Measurements from ENCODE around the gene PLEKHB1. TPM values are rescaled to one million over a fixed set of nuclear protein-coding genes. Genes with fewer than 3 reads are reported as not detected.

The PLEKHB1 gene
- total RNA-seq, 1 experiment from 2014 or later, result 6.6 TPM

GRCh38 chr11:73680687-73681086 lies 34.3 kb downstream of the PLEKHB1 start:
- POLR2A ChIA-PET, result no interaction called here
- H3K27ac ChIP-seq (ENCODE audit: low read length), result no peak overlapping the region

GRCh38 chr11:73693899-73694525 lies 47.6 kb downstream of the PLEKHB1 start:
- no peaks in the 10 kb centered on the region for H3K4me1 ChIP-seq (ENCODE audit: control insufficient read depth, insufficient read depth, low read length)
- CTCF ChIA-PET, result interaction anchor here (0.6 to 0.7 kb wide), 3 partner anchors 41 to 345 kb away, joined by 4 to 7 read pairs (median 5); no protein-coding TSS in a partner anchor
- H3K36me3 ChIP-seq (ENCODE audit: control insufficient read depth, insufficient read depth, low read length), result no peaks in the 10 kb centered on the region
- H3K9me3 ChIP-seq (ENCODE audit: control insufficient read depth, insufficient read depth, low read depth, low read length), result no peaks in the 10 kb centered on the region
- TF ChIP-seq SIN3A (IDR thresholded peaks at IDR 0.05; ENCODE audit: borderline replicate concordance, insufficient read depth, low read depth, low read length) (no peak), TCF7L2 (IDR thresholded peaks at IDR 0.05; ENCODE audit: low read depth, low read length) (no peak), POLR2AphosphoS5 (IDR thresholded peaks at IDR 0.05; ENCODE audit: low read depth, low read length) (no peak)
- TF ChIP-seq, protein P1, sequence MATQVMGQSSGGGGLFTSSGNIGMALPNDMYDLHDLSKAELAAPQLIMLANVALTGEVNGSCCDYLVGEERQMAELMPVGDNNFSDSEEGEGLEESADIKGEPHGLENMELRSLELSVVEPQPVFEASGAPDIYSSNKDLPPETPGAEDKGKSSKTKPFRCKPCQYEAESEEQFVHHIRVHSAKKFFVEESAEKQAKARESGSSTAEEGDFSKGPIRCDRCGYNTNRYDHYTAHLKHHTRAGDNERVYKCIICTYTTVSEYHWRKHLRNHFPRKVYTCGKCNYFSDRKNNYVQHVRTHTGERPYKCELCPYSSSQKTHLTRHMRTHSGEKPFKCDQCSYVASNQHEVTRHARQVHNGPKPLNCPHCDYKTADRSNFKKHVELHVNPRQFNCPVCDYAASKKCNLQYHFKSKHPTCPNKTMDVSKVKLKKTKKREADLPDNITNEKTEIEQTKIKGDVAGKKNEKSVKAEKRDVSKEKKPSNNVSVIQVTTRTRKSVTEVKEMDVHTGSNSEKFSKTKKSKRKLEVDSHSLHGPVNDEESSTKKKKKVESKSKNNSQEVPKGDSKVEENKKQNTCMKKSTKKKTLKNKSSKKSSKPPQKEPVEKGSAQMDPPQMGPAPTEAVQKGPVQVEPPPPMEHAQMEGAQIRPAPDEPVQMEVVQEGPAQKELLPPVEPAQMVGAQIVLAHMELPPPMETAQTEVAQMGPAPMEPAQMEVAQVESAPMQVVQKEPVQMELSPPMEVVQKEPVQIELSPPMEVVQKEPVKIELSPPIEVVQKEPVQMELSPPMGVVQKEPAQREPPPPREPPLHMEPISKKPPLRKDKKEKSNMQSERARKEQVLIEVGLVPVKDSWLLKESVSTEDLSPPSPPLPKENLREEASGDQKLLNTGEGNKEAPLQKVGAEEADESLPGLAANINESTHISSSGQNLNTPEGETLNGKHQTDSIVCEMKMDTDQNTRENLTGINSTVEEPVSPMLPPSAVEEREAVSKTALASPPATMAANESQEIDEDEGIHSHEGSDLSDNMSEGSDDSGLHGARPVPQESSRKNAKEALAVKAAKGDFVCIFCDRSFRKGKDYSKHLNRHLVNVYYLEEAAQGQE (IDR thresholded peaks at IDR 0.05; ENCODE audit: insufficient read depth in 1 of 2, low read depth in 2 of 2, low read length in 1 of 2), result no peak
- TF ChIP-seq, protein P2, sequence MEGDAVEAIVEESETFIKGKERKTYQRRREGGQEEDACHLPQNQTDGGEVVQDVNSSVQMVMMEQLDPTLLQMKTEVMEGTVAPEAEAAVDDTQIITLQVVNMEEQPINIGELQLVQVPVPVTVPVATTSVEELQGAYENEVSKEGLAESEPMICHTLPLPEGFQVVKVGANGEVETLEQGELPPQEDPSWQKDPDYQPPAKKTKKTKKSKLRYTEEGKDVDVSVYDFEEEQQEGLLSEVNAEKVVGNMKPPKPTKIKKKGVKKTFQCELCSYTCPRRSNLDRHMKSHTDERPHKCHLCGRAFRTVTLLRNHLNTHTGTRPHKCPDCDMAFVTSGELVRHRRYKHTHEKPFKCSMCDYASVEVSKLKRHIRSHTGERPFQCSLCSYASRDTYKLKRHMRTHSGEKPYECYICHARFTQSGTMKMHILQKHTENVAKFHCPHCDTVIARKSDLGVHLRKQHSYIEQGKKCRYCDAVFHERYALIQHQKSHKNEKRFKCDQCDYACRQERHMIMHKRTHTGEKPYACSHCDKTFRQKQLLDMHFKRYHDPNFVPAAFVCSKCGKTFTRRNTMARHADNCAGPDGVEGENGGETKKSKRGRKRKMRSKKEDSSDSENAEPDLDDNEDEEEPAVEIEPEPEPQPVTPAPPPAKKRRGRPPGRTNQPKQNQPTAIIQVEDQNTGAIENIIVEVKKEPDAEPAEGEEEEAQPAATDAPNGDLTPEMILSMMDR (IDR thresholded peaks at IDR 0.05), result no peak
- H3K27me3 ChIP-seq (ENCODE audit: control insufficient read depth, insufficient read depth, low read length), result no peaks in the 10 kb centered on the region
- DNase-seq (ENCODE audit: low read depth, low spot score), result no peak
- no peak for ATAC-seq
- H3K4me3 ChIP-seq (ENCODE audit: low read depth in 2 of 2, low read length in 2 of 2), result no peak overlapping the region
- POLR2A ChIA-PET, result interaction anchor here (0.6 to 0.7 kb wide), 4 partner anchors 14 to 393 kb away, joined by 3 to 7 read pairs (median 3); no protein-coding TSS in a partner anchor
- intact Hi-C loops (cut with micrococcal nuclease; ENCODE audit: unreplicated experiment), result no loop called here
- no peak overlapping the region for H3K27ac ChIP-seq (ENCODE audit: low read length)
- no TSS peak for BruUV-seq (replicated peaks)
- in situ Hi-C loops (cut with HindIII; ENCODE audit: low pct_unique_long_range_greater_than_20kb, low sequenced_read_pairs), result no loop called here

More at GRCh38 chr11:73680687-73681086, 34.3 kb downstream of the PLEKHB1 start:
- Histone ChIP-seq H3K4me3 (ENCODE audit: low read depth in 2 of 2, low read length in 2 of 2) (no peak overlapping the region), H3K9me3 (ENCODE audit: control insufficient read depth, insufficient read depth, low read depth, low read length) (no peaks in the 10 kb centered on the region), H3K4me1 (ENCODE audit: control insufficient read depth, insufficient read depth, low read length) (no peaks in the 10 kb centered on the region), H3K27me3 (ENCODE audit: control insufficient read depth, insufficient read depth, low read length) (no peaks in the 10 kb centered on the region), H3K36me3 (ENCODE audit: control insufficient read depth, insufficient read depth, low read length) (no peaks in the 10 kb centered on the region)
- in situ Hi-C loops (cut with HindIII; ENCODE audit: low pct_unique_long_range_greater_than_20kb, low sequenced_read_pairs) (no loop called here), intact Hi-C loops (cut with micrococcal nuclease; ENCODE audit: unreplicated experiment) (no loop called here)
- DNase-seq (ENCODE audit: low read depth, low spot score) (no peak), ATAC-seq (no peak)
- TF ChIP-seq, protein P1 (IDR thresholded peaks at IDR 0.05; ENCODE audit: insufficient read depth in 1 of 2, low read depth in 2 of 2, low read length in 1 of 2), result no peak
- TF ChIP-seq POLR2AphosphoS5 (IDR thresholded peaks at IDR 0.05; ENCODE audit: low read depth, low read length), result no peak
- TF ChIP-seq TCF7L2 (IDR thresholded peaks at IDR 0.05; ENCODE audit: low read depth, low read length), result no peak
- TF ChIP-seq, protein P2 (IDR thresholded peaks at IDR 0.05), result no peak
- TF ChIP-seq SIN3A (IDR thresholded peaks at IDR 0.05; ENCODE audit: borderline replicate concordance, insufficient read depth, low read depth, low read length), result no peak
- BruUV-seq (replicated peaks), result no TSS peak
- CTCF ChIA-PET, result interaction anchor here (0.6 kb wide), 1 partner anchor 120 kb away, joined by 6 read pairs; no protein-coding TSS in a partner anchor
